Peyer's patch (tissue), 4 donors: Measurements from ENCODE around the gene SPAG16.

ENCODE experiments used
- POLR2A ChIP-seq, 2 donors: fragments of 450-650 bp; IDR thresholded peaks; one replicate each; pipeline ENCODE4 v1.5.1; 2017; ENCODE audit warnings: antibody characterized with exemption in 2 of 2, mild to moderate bottlenecking in 2 of 2, moderate library complexity in 2 of 2
- TF ChIP-seq, protein P1 (sequence below), 6 experiments: fragments of 450-650 bp in 4 of 6; fragments of 200-600 bp in 2 of 6; sonication (generic) in 1 of 6; IDR thresholded peaks; one replicate each; pipeline ENCODE4 v1.5.1; 2017 to 2019; ENCODE audit warnings: antibody characterized with exemption in 6 of 6, mild to moderate bottlenecking in 3 of 6, moderate library complexity in 1 of 6

DNA sequence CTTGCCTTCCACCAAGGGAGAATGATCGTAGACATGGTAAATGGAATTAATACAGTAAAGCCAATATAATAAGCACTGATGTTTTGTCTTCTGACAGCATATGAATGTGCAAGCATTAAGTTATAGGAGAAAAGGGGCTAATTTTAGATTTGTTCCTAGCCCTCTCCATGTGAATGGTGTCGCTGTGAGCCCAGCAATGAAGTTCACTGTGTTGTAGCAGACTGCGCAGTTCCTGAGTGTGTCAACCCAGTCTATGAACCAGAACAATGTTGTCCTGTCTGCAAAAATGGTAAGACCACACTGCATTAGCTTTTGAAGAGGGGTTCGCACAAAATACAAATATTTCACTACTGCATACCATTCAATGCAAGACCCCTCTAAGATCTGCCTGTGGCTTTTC lies 1152.2 kb downstream of the SPAG16 start:
- TF ChIP-seq, protein P1, sequence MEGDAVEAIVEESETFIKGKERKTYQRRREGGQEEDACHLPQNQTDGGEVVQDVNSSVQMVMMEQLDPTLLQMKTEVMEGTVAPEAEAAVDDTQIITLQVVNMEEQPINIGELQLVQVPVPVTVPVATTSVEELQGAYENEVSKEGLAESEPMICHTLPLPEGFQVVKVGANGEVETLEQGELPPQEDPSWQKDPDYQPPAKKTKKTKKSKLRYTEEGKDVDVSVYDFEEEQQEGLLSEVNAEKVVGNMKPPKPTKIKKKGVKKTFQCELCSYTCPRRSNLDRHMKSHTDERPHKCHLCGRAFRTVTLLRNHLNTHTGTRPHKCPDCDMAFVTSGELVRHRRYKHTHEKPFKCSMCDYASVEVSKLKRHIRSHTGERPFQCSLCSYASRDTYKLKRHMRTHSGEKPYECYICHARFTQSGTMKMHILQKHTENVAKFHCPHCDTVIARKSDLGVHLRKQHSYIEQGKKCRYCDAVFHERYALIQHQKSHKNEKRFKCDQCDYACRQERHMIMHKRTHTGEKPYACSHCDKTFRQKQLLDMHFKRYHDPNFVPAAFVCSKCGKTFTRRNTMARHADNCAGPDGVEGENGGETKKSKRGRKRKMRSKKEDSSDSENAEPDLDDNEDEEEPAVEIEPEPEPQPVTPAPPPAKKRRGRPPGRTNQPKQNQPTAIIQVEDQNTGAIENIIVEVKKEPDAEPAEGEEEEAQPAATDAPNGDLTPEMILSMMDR (IDR thresholded peaks at IDR 0.05), result no peak
- no peak for TF ChIP-seq POLR2A (IDR thresholded peaks at IDR 0.05)
